Erythroblast (primary cell): Measurements from ENCODE around the gene ZNHIT2.

ENCODE experiments used
- GATA1 ChIP-seq: IDR thresholded peaks from 2 replicates; pipeline ENCODE4 v1.6.1; 2011; ENCODE audit warnings: low read depth, mild to moderate bottlenecking, control low read depth, low read length, moderate library complexity
- POLR2A ChIP-seq: IDR thresholded peaks from 2 replicates; pipeline ENCODE4 v1.6.1; 2011; ENCODE audit warnings: mild to moderate bottlenecking, low read length

GRCh38 chr11:65111159-65111743 is 6.2 kb downstream of the ZNHIT2 start:
- TF ChIP-seq POLR2A = no peak
- TF ChIP-seq GATA1 = no peak
